Cardiac fibroblast (primary cell): Measurements from ENCODE around the gene CHST13.

Source experiments
- DNase-seq, 2 donors: peaks; one replicate each; pipeline versions ENCODE4 v3.0.0 to v3.0.0-alpha.2; 2010; ENCODE audit warnings: low read depth in 2 of 2
- H3K4me3 ChIP-seq, 2 donors: replicated peaks in 1 of 2; 1 replicate in 1 of 2; 2 replicates in 1 of 2; pipeline ENCODE4 v1.5.1; 2011; ENCODE audit warnings: low read depth in 2 of 2, low read length in 2 of 2, mild to moderate bottlenecking in 2 of 2, moderate library complexity in 1 of 2
- TF ChIP-seq, protein P1 (sequence below): IDR thresholded peaks from one replicate; pipeline ENCODE4 v1.5.1; 2011; ENCODE audit warnings: low read depth, mild to moderate bottlenecking, low read length, inconsistent platforms

CHST13 gene

GRCh38 chr3:126558336-126559071 is 34.5 kb downstream of the CHST13 start, which contains the start of gene C3orf22:
C3orf22 (minus strand) TSS chr3:126558932; CDS start chr3:126553390, 5,542 bp downstream.
- DNase-seq = no peak
- TF ChIP-seq, protein P1, sequence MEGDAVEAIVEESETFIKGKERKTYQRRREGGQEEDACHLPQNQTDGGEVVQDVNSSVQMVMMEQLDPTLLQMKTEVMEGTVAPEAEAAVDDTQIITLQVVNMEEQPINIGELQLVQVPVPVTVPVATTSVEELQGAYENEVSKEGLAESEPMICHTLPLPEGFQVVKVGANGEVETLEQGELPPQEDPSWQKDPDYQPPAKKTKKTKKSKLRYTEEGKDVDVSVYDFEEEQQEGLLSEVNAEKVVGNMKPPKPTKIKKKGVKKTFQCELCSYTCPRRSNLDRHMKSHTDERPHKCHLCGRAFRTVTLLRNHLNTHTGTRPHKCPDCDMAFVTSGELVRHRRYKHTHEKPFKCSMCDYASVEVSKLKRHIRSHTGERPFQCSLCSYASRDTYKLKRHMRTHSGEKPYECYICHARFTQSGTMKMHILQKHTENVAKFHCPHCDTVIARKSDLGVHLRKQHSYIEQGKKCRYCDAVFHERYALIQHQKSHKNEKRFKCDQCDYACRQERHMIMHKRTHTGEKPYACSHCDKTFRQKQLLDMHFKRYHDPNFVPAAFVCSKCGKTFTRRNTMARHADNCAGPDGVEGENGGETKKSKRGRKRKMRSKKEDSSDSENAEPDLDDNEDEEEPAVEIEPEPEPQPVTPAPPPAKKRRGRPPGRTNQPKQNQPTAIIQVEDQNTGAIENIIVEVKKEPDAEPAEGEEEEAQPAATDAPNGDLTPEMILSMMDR = no peak
- H3K4me3 ChIP-seq = no peak within 1 kb of the TSS

GRCh38 chr3:126562737-126563276 is 38.9 kb downstream of the CHST13 start:
- no peak overlapping the region for H3K4me3 ChIP-seq
- TF ChIP-seq, protein P1 = no peak
- DNase-seq = no peak

- H3K4me3 ChIP-seq = no peak overlapping the region
- DNase-seq = no peak
- TF ChIP-seq, protein P1 = no peak
Observed at GRCh38 chr3:126567696-126568438, 43.9 kb downstream of the CHST13 start.

GRCh38 chr3:126568776-126569342 is 44.9 kb downstream of the CHST13 start:
- TF ChIP-seq, protein P1 = no peak
- no peak overlapping the region for H3K4me3 ChIP-seq
- DNase-seq = no peak

GRCh38 chr3:126569390-126569975 is 45.5 kb downstream of the CHST13 start:
- TF ChIP-seq, protein P1 = no peak
- DNase-seq = no peak
- no peak overlapping the region for H3K4me3 ChIP-seq

DNA sequence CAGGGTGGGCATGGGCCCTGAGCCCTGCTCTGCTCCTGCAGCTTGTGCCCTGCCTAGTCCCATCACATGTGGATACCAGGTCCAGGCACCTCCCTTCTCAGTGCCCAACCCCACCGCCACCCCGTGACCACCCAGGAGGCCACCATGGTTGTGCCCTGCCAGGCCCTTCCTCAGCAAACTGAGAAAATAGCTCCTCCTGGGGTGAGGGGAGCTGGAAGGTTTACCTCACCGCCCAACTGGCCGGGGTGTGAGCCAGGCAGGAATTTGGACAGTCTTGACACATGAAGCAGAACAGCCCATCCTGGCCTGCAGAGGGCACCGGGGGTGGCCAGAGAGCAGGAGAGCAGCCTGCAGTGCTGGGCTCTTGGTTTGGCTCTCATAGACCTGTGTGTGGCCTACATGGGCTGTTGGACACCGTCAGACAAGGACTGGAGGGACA is 46.2 kb downstream of the CHST13 start:
- no peak for DNase-seq
- no peak overlapping the region for H3K4me3 ChIP-seq
- TF ChIP-seq, protein P1 = peak; percentile 2
